Gastrocnemius medialis (tissue), 4 donors: ENCODE data around the gene TPT1.

Experiments used
- POLR2A ChIP-seq, 2 donors: fragments of 450-650 bp; IDR thresholded peaks; one replicate each; pipeline ENCODE4 v1.6.1; 2017; ENCODE audit warnings: antibody characterized with exemption in 2 of 2, mild to moderate bottlenecking in 2 of 2, moderate library complexity in 2 of 2
- TF ChIP-seq, protein P1 (sequence below), 5 experiments: fragments of 450-650 bp in 3 of 5; fragments of 200-600 bp in 2 of 5; sonication (generic) in 2 of 5; IDR thresholded peaks in 4 of 5; conservative IDR thresholded peaks in 1 of 5; 1 replicate in 4 of 5; 2 replicates in 1 of 5; pipeline ENCODE4 v1.5.1; 2016 to 2019; ENCODE audit warnings: antibody characterized with exemption in 5 of 5, mild to moderate bottlenecking in 3 of 5, moderate library complexity in 3 of 5

DNA sequence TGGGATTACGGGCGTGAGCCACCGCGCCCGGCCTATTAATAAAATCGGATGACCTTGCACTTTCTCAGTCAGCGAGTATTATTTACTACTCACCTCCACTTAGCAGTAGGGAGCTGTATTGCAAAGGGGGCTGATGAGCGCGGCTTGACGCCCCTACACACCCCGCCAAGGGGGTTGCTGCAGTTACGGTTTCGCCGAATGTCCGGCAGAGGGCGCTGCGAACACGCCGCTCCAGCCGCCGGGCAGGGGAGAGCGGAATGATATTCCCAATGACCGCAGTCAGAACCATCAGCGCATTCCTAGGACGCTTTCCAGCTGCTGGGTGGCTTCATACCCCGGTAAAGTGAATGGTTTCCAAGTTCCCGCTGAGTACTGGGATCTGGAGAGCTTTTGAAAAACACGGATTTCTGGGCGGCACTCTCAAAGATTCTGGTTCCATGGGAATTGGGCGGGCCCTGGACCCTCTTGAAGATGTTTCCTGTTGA lies 30.0 kb upstream of the TPT1 start:
- TF ChIP-seq, protein P1, sequence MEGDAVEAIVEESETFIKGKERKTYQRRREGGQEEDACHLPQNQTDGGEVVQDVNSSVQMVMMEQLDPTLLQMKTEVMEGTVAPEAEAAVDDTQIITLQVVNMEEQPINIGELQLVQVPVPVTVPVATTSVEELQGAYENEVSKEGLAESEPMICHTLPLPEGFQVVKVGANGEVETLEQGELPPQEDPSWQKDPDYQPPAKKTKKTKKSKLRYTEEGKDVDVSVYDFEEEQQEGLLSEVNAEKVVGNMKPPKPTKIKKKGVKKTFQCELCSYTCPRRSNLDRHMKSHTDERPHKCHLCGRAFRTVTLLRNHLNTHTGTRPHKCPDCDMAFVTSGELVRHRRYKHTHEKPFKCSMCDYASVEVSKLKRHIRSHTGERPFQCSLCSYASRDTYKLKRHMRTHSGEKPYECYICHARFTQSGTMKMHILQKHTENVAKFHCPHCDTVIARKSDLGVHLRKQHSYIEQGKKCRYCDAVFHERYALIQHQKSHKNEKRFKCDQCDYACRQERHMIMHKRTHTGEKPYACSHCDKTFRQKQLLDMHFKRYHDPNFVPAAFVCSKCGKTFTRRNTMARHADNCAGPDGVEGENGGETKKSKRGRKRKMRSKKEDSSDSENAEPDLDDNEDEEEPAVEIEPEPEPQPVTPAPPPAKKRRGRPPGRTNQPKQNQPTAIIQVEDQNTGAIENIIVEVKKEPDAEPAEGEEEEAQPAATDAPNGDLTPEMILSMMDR (IDR thresholded peaks at IDR 0.05 in 4 of 5, conservative IDR thresholded peaks at IDR 0.05 in 1 of 5), result peak; percentile 91 to 98 (median 94)
- no peak for TF ChIP-seq POLR2A (IDR thresholded peaks at IDR 0.05)
